ENCODE results near the gene C10orf71.

C10orf71 gene

GRCh38 chr10:49348593-49348992 is 49.6 kb downstream of the C10orf71 start:
- Histone ChIP-seq H3K27ac (no peak overlapping the region), H3K4me3 (ENCODE audit: low read depth in 1 of 2, low read length in 1 of 2) (no peak overlapping the region), H3K9me3 (no peaks in the 10 kb centered on the region), H3K27me3 (no peaks in the 10 kb centered on the region), H3K4me1 (ENCODE audit: control insufficient read depth in 1 of 2, insufficient read depth in 1 of 2, low read depth in 1 of 2, low read length in 1 of 2) (no peaks in the 10 kb centered on the region), H3K36me3 (no peaks in the 10 kb centered on the region)
- TF ChIP-seq CTCF (IDR thresholded peaks at IDR 0.05) = no peak

GRCh38 chr10:49349390-49349789 is 50.4 kb downstream of the C10orf71 start:
- Histone ChIP-seq H3K4me1 (ENCODE audit: control insufficient read depth in 1 of 2, insufficient read depth in 1 of 2, low read depth in 1 of 2, low read length in 1 of 2) (no peaks in the 10 kb centered on the region), H3K27me3 (no peaks in the 10 kb centered on the region), H3K36me3 (no peaks in the 10 kb centered on the region)

GRCh38 chr10:49350138-49350537 is 51.2 kb downstream of the C10orf71 start:
- Histone ChIP-seq H3K27ac (no peak overlapping the region), H3K9me3 (no peaks in the 10 kb centered on the region), H3K36me3 (no peaks in the 10 kb centered on the region), H3K4me3 (ENCODE audit: low read depth in 1 of 2, low read length in 1 of 2) (no peak overlapping the region), H3K4me1 (ENCODE audit: control insufficient read depth in 1 of 2, insufficient read depth in 1 of 2, low read depth in 1 of 2, low read length in 1 of 2) (no peaks in the 10 kb centered on the region), H3K27me3 (no peaks in the 10 kb centered on the region)
- no peak for TF ChIP-seq CTCF (IDR thresholded peaks at IDR 0.05)

More at GRCh38 chr10:49349390-49349789, 50.4 kb downstream of the C10orf71 start:
- Histone ChIP-seq H3K4me3 (ENCODE audit: low read depth in 1 of 2, low read length in 1 of 2) (no peak overlapping the region), H3K9me3 (no peaks in the 10 kb centered on the region), H3K27ac (no peak overlapping the region)
- no peak for TF ChIP-seq CTCF (IDR thresholded peaks at IDR 0.05)

GRCh38 chr10:49350846-49351532 is 52.0 kb downstream of the C10orf71 start:
- Histone ChIP-seq H3K36me3 (no peaks in the 10 kb centered on the region), H3K4me1 (ENCODE audit: control insufficient read depth in 1 of 2, insufficient read depth in 1 of 2, low read depth in 1 of 2, low read length in 1 of 2) (no peaks in the 10 kb centered on the region), H3K27me3 (no peaks in the 10 kb centered on the region), H3K27ac (no peak overlapping the region), H3K4me3 (ENCODE audit: low read depth in 1 of 2, low read length in 1 of 2) (no peak overlapping the region), H3K9me3 (no peaks in the 10 kb centered on the region)
- TF ChIP-seq CTCF (IDR thresholded peaks at IDR 0.05) = no peak

GRCh38 chr10:49351669-49352068 is 52.7 kb downstream of the C10orf71 start:
- H3K4me1 ChIP-seq (ENCODE audit: control insufficient read depth in 1 of 2, insufficient read depth in 1 of 2, low read depth in 1 of 2, low read length in 1 of 2) = no peaks in the 10 kb centered on the region
- H3K27ac ChIP-seq = no peak overlapping the region
- TF ChIP-seq CTCF (IDR thresholded peaks at IDR 0.05) = no peak
- no peaks in the 10 kb centered on the region for H3K9me3 ChIP-seq
- H3K36me3 ChIP-seq = no peaks in the 10 kb centered on the region
- no peaks in the 10 kb centered on the region for H3K27me3 ChIP-seq
- H3K4me3 ChIP-seq (ENCODE audit: low read depth in 1 of 2, low read length in 1 of 2) = no peak overlapping the region
